Ovary (tissue), 9 donors: Measurements from ENCODE around the gene BATF. TPM values are rescaled to one million over a fixed set of nuclear protein-coding genes. Genes with fewer than 3 reads are reported as not detected.

Source experiments
- DNase-seq, 5 donors: peaks; one replicate each; pipeline ENCODE4 v3.0.0-alpha.2; 2019 to 2020
- H3K27ac ChIP-seq, 2 donors: fragments of 200-600 bp; one replicate each; pipeline versions ENCODE4 v1.5.1 to v1.8.0; 2019 to 2022
- H3K27me3 ChIP-seq: fragments of 200-600 bp; one replicate; pipeline ENCODE4 v1.8.0; 2022
- H3K36me3 ChIP-seq: fragments of 200-600 bp; sonication (generic); one replicate; pipeline ENCODE4 v1.5.1; 2019
- H3K4me1 ChIP-seq: one replicate; pipeline ENCODE4 v1.8.1; 2013; ENCODE audit warnings: mild to moderate bottlenecking, moderate library complexity; ENCODE audit not compliant: insufficient read depth
- H3K4me3 ChIP-seq: fragments of 200-600 bp; sonication (generic); one replicate; pipeline ENCODE4 v1.5.1; 2017
- H3K9me3 ChIP-seq, 2 donors: fragments of 200-600 bp in 1 of 2; sonication (generic) in 1 of 2; one replicate each; pipeline versions ENCODE4 v1.5.1 to v1.8.1; 2013 to 2019; ENCODE audit warnings: mild to moderate bottlenecking in 1 of 2, moderate library complexity in 1 of 2
- CTCF ChIP-seq, 3 donors: fragments of 450-650 bp in 2 of 3; fragments of 200-600 bp in 1 of 3; IDR thresholded peaks; one replicate each; pipeline versions ENCODE4 v1.5.1 to v1.8.0; 2016 to 2022; ENCODE audit warnings: antibody characterized with exemption in 3 of 3, mild to moderate bottlenecking in 1 of 3
- EP300 ChIP-seq: sonication (generic); formaldehyde crosslinking; IDR thresholded peaks from one replicate; pipeline ENCODE4 v1.6.1; 2017; ENCODE audit warnings: antibody characterized with exemption
- POLR2A ChIP-seq: fragments of 450-650 bp; IDR thresholded peaks from one replicate; pipeline ENCODE4 v1.6.1; 2017; ENCODE audit warnings: antibody characterized with exemption, mild to moderate bottlenecking, moderate library complexity
- WGBS, 3 donors: extraction: QIAGEN DNeasy Blood & Tissue Kit in 1 of 3; methylation state at CpG; one replicate each; pipeline versions ENCODE4 v1.1.5 to v1.1.7; 2013 to 2017; 5-methylcytosine and 5-hydroxymethylcytosine counted together
- intact Hi-C, 4 donors: fragments of 100-400 bp; cut with DNase I; formaldehyde crosslinking; loops; one replicate each; pipeline versions ENCODE4 v1.11.0 to v1.15.1; 2022 to 2023
- polyA plus RNA-seq, 2 donors: library from polyadenylated mRNA; stranded (reverse); fragments of 200-250 nt in 1 of 2; fragments of 350-450 nt in 1 of 2; fragmentation: Illumina TruSeq in 1 of 2; extraction: RNeasy Lipid Tissue Mini Kit (QIAGEN cat#74804) in 1 of 2; gene quantifications; one replicate each; pipeline ENCODE4 v1.2.3, GENCODE V29; 2013 to 2014
- total RNA-seq, 7 donors: library from RNA; depleted of rRNA in 2 of 7; stranded (reverse); fragments of >200 nt in 2 of 7; fragmentation: NEBNext Ultra II Directional in 3 of 7; extraction: Animal tissue kit (Norgen Biotek cat#: 25700) in 3 of 7; gene quantifications; one replicate each; pipeline versions ENCODE4 v1.1.0 to v1.2.4, GENCODE V29; 2016 to 2023
- donor health status: DM: no; HTN: no; CAD: no; lungs with moderate emphysema.
- donor health status: DM: no; HTN: no; CAD: no.
- donor health status: Bipolar disorder and iron deficiency.
- donor health status: DM: yes; HTN: yes; CAD: no.
- donor health status: DM: no; HTN: no; CAD: no.
- donor health status: DM: yes; HTN: yes; CAD: no.

The BATF gene
- total and polyA plus RNA-seq, 9 donors, result 0.45 to 1.7 (median 0.69) TPM

GRCh38 chr14:75496755-75497154 is 25.5 kb upstream of the BATF start:
- no peak overlapping the region for H3K4me3 ChIP-seq
- no peaks in the 10 kb centered on the region for H3K9me3 ChIP-seq
- WGBS, 3 donors, result 91 to 99% (median 94%) methylated on average over 4 of the region's 4 CpGs
- TF ChIP-seq CTCF (IDR thresholded peaks at IDR 0.05) (no peak), POLR2A (no peak), EP300 (no peak)
- H3K27ac ChIP-seq, result no peak overlapping the region
- H3K4me1 ChIP-seq, result no peaks in the 10 kb centered on the region
- no peaks in the 10 kb centered on the region for H3K36me3 ChIP-seq
- DNase-seq, result no peak
- no peaks in the 10 kb centered on the region for H3K27me3 ChIP-seq
- intact Hi-C loops, result no loop called here

DNA sequence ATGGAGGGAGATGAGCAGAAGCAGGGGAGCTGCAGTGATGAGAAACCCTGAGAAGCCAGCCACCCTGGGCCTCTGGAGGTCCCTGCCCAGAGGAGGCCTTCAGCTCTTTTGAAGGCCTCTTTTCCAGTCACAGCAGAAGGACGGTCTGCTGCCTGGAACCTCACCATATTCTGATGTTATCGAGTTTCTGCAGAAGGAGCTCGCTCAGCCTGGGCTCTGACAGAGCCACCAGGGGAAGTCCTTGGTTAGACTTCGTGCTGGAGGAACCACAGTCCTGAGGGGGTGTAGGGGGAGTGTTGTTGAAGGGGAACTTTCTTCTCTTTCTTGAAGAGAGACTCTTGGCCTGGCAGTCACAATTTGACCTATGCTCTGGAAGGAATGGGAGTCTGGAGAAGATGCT is 25.1 kb upstream of the BATF start:
- H3K4me1 ChIP-seq, result no peaks in the 10 kb centered on the region
- no peaks in the 10 kb centered on the region for H3K36me3 ChIP-seq
- no peak for DNase-seq
- H3K4me3 ChIP-seq, result no peak overlapping the region
- WGBS, 3 donors, result 88 to 93% (median 89%) methylated on average over 4 of the region's 4 CpGs
- intact Hi-C loops, result no loop called here
- no peaks in the 10 kb centered on the region for H3K27me3 ChIP-seq
- no peak overlapping the region for H3K27ac ChIP-seq
- TF ChIP-seq CTCF (IDR thresholded peaks at IDR 0.05) (no peak), EP300 (no peak), POLR2A (no peak)
- no peaks in the 10 kb centered on the region for H3K9me3 ChIP-seq

DNA sequence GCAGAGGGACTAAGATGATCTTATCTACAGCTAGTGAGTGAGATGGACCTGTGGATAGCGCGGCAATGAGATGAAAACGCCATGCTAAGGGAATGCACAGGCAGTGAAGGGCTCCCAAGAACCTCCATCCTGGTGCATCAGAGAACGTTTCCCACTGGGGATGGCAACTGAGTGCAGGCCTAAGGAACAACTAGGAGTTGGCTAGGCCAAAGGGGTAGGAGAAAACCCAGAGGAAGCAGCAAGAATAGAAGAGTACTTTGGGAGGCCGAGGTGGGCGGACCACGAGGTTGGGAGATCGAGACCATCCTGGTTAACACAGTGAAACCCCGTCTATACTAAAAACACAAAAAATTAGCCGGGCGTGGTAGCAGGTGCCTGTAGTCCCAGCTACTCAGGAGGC is 24.6 kb upstream of the BATF start:
- Histone ChIP-seq H3K36me3 (no peaks in the 10 kb centered on the region), H3K27ac (no peak overlapping the region), H3K27me3 (no peaks in the 10 kb centered on the region), H3K4me3 (no peak overlapping the region), H3K9me3 (no peaks in the 10 kb centered on the region), H3K4me1 (no peaks in the 10 kb centered on the region)
- TF ChIP-seq CTCF (IDR thresholded peaks at IDR 0.05) (no peak), EP300 (no peak)
- intact Hi-C loops, result no loop called here
- 94 to 97% (median 96%) methylated on average over 11 of the region's 11 CpGs for WGBS, 3 donors
- DNase-seq, result no peak

GRCh38 chr14:75499084-75499875 is 23.0 kb upstream of the BATF start:
- Histone ChIP-seq H3K9me3 (no peaks in the 10 kb centered on the region), H3K27me3 (no peaks in the 10 kb centered on the region), H3K4me3 (no peak overlapping the region), H3K36me3 (no peaks in the 10 kb centered on the region), H3K27ac (no peak overlapping the region), H3K4me1 (no peaks in the 10 kb centered on the region)
- 91 to 93% (median 92%) methylated on average over 16 of the region's 16 CpGs for WGBS, 3 donors
- no peak for DNase-seq
- intact Hi-C loops, result no loop called here
- TF ChIP-seq POLR2A, result no peak
- TF ChIP-seq EP300, result no peak
- no peak for TF ChIP-seq CTCF (IDR thresholded peaks at IDR 0.05)
